ENCODE data around the gene AKT2.
A peak's percentile ranks its signal among the peaks of the same experiment; 100 is the strongest.

- peak in 5 of 6 experiments; percentile 9 to 40 (median 35) for TF ChIP-seq CTCF (IDR thresholded peaks at IDR 0.05)
- no peak for TF ChIP-seq POLR2A (IDR thresholded peaks at IDR 0.05)
These were observed 67.9 kb downstream of the AKT2 start for GRCh38 chr19:40217027-40217810.

All from adrenal gland (tissue), 5 donors.